HepG2 (cell line): ENCODE measurements around the gene SHISA9.

Source experiments
- SMC3 ChIP-seq: IDR thresholded peaks from 2 replicates; pipeline ENCODE4 v1.6.1; 2011; ENCODE audit warnings: low read length, improper control_type of control experiment
- ZNF274 ChIP-seq: sonication (generic); formaldehyde crosslinking; IDR thresholded peaks from 2 replicates; pipeline ENCODE4 v1.5.1; 2020; ENCODE audit warnings: mild to moderate bottlenecking, missing genetic modification reagents
- ZNF546 ChIP-seq: sonication (generic); formaldehyde crosslinking; conservative IDR thresholded peaks from 2 replicates; pipeline ENCODE4 v1.8.1; 2023; ENCODE audit warnings: mild to moderate bottlenecking, missing genetic modification reagents
- TF ChIP-seq, protein P1 (sequence below): sonication (generic); formaldehyde crosslinking; IDR thresholded peaks from 2 replicates; pipeline ENCODE4 v1.8.1; 2023; ENCODE audit warnings: mild to moderate bottlenecking, missing genetic modification reagents
- TF ChIP-seq, protein P2 (sequence below): sonication (generic); formaldehyde crosslinking; IDR thresholded peaks from 2 replicates; pipeline ENCODE4 v1.4.0; 2020; ENCODE audit warnings: missing genetic modification reagents, borderline replicate concordance

DNA sequence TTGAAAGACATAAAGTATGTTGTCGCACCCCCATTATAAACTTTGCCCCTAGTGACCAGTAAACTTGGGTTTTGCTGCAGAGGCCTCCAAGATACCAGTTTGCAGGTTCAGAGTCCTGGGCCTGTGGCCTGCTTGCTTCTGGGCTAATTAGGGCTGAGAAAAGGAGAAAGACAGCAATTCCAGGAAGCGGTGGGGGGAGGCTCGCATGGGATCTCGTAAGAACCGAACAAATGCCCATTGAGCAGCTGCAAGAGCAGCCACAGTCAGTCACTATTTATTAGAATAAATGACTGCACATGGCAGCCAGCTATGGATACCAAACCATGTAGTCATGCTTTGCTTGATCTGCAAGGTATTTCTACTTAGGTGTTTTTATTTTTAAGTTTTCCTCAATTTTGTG, 4.9 kb downstream of the SHISA9 start:
- no peak for TF ChIP-seq SMC3
- no peak for TF ChIP-seq ZNF274 (CRISPR knock-in tag)
- TF ChIP-seq, protein P1, sequence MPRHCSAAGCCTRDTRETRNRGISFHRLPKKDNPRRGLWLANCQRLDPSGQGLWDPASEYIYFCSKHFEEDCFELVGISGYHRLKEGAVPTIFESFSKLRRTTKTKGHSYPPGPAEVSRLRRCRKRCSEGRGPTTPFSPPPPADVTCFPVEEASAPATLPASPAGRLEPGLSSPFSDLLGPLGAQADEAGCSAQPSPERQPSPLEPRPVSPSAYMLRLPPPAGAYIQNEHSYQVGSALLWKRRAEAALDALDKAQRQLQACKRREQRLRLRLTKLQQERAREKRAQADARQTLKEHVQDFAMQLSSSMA (CRISPR knock-in tag): no peak
- TF ChIP-seq, protein P2, sequence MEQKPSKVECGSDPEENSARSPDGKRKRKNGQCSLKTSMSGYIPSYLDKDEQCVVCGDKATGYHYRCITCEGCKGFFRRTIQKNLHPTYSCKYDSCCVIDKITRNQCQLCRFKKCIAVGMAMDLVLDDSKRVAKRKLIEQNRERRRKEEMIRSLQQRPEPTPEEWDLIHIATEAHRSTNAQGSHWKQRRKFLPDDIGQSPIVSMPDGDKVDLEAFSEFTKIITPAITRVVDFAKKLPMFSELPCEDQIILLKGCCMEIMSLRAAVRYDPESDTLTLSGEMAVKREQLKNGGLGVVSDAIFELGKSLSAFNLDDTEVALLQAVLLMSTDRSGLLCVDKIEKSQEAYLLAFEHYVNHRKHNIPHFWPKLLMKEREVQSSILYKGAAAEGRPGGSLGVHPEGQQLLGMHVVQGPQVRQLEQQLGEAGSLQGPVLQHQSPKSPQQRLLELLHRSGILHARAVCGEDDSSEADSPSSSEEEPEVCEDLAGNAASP (CRISPR knock-in tag): no peak
- TF ChIP-seq ZNF546 (CRISPR knock-in tag): no peak
